ENCODE measurements around the gene APOB.

Gene APOB

DNA sequence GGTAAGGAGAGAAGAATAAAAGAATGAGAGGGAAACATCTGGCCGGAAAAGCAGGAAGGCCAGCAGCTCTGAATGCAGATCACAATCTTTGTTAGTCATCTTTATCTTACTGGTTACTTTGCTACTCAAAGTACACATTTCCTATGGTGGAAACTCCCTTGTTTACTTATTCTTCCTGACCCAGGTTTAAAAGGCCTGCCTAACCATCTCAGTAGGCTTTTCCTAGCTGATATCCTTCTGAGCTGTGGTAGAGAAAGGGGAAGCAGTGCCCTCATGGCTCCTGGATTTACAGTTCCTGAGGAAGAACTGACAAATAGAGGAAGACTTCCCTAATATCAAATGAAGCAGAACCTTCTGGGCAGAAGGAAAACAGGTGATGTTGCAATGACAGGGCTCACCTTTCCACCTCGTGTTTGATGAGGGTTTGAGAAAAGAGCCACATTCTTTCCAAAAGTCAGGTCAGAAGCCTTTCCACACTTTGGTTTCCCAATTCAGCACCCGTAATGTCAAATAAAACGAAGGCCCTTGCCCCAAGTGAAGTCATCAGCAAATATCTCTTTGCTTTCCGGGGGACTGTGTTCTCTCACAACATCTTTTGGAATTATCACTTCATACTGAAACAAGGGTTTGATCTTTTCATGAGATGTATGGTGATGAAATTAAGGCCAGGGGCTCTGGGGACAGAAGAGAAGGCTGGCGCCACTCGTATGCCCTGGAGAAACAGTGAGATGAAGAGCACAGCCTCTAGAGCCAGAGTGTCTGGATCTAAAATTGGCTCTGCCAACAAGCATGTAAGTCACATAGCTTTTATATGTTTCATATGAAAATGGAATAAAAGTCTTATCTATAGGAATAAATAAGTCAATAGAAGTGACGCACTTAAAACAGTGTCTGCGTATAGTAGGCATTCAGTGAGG is 26.7 kb upstream of the APOB start:
- in situ Hi-C loops (cut with HindIII; ENCODE audit: low sequenced_read_pairs) = no loop called here
- DNase-seq (ENCODE audit: low read depth) = no peak
- TF ChIP-seq, protein P1, sequence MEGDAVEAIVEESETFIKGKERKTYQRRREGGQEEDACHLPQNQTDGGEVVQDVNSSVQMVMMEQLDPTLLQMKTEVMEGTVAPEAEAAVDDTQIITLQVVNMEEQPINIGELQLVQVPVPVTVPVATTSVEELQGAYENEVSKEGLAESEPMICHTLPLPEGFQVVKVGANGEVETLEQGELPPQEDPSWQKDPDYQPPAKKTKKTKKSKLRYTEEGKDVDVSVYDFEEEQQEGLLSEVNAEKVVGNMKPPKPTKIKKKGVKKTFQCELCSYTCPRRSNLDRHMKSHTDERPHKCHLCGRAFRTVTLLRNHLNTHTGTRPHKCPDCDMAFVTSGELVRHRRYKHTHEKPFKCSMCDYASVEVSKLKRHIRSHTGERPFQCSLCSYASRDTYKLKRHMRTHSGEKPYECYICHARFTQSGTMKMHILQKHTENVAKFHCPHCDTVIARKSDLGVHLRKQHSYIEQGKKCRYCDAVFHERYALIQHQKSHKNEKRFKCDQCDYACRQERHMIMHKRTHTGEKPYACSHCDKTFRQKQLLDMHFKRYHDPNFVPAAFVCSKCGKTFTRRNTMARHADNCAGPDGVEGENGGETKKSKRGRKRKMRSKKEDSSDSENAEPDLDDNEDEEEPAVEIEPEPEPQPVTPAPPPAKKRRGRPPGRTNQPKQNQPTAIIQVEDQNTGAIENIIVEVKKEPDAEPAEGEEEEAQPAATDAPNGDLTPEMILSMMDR (IDR thresholded peaks at IDR 0.05; ENCODE audit: low read depth, low read length, missing control alignments) = no peak
- H3K4me3 ChIP-seq (ENCODE audit: low read depth, low read length) = no peak overlapping the region

DNA sequence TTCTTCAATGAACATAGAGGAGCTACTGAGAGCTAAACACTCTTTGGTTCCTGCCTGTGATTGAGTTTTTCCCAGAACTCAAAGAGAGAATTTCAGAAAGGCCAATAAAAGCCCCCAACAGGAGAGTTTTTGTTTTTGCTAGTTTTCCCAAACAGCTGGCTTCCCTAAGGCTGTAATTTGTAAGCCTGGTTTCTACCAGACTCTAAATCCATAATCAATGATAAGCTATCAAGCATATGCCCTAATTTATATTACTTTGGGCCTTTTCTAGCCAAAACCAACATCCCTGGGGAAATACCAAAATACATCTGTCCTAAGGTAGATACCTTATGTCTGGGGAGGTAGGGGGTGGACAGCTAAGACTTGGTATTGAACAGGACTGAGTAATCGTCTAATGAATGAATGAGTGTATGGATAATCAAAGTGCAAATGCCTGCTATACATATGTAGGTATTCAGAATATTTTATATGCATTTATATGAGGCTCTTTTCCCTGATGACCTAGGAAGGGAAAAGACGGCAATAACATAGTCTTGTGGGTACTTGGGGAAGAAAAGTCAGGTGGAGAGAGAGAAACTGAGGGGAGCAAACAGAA is 26.0 kb upstream of the APOB start:
- no peak for DNase-seq (ENCODE audit: low read depth)
- TF ChIP-seq, protein P1 (IDR thresholded peaks at IDR 0.05; ENCODE audit: low read depth, low read length, missing control alignments) = no peak
- in situ Hi-C loops (cut with HindIII; ENCODE audit: low sequenced_read_pairs) = no loop called here
- no peak overlapping the region for H3K4me3 ChIP-seq (ENCODE audit: low read depth, low read length)

DNA sequence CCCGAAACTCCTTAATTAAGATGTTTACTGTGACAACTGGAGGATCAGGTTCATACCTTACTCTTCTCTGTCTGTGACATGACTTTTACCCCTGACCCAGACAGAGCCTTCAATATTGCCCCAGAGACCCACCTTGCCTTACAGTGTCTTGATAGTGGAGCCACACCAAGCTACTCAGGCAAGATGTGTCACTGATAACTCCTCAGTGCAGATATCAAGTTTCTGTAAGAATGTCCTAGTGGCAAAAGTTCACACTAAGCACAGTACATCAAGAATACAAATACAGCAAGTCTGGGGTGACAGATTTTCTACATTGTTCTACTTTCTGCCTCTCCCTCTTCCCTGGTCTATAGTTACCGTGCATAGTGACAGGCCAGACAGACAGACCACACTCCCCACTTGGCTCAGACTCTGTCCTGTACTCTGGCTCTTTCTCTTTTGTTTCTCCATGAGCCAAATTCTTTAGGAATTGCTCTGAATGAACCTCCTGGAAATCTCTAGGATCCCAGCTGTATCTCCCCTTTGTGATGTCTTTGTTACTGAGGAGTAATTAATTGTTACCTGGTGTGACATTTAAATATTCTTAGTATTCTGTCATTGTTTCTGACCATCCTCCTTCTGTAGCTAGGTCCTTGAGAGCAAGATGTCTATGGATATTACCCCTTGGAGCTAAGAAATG is 24.1 kb upstream of the APOB start:
- no peak for DNase-seq (ENCODE audit: low read depth)
- in situ Hi-C loops (cut with HindIII; ENCODE audit: low sequenced_read_pairs) = no loop called here
- no peak overlapping the region for H3K4me3 ChIP-seq (ENCODE audit: low read depth, low read length)
- TF ChIP-seq, protein P1 (IDR thresholded peaks at IDR 0.05; ENCODE audit: low read depth, low read length, missing control alignments) = no peak

DNA sequence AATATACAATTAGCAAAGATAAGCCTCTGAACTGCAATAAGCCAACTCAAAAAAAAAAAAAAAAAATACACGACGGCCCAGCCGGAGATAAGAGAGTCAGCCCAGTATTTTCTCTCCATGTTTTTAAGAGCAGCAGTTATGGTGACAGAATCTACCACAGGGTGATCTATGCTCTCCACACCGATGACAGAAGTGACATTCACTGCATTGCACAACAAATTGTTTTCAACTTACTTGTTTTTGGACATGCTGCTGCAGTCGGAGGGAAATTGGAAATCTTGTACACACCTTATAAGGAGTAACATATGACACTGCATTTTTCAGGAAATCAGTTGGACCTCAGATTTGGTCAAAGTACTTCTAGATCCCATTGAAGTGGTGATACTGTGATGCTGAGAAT is 23.3 kb upstream of the APOB start:
- no peak for DNase-seq (ENCODE audit: low read depth)
- H3K4me3 ChIP-seq (ENCODE audit: low read depth, low read length) = no peak overlapping the region
- TF ChIP-seq, protein P1 (IDR thresholded peaks at IDR 0.05; ENCODE audit: low read depth, low read length, missing control alignments) = no peak
- in situ Hi-C loops (cut with HindIII; ENCODE audit: low sequenced_read_pairs) = no loop called here

DNA sequence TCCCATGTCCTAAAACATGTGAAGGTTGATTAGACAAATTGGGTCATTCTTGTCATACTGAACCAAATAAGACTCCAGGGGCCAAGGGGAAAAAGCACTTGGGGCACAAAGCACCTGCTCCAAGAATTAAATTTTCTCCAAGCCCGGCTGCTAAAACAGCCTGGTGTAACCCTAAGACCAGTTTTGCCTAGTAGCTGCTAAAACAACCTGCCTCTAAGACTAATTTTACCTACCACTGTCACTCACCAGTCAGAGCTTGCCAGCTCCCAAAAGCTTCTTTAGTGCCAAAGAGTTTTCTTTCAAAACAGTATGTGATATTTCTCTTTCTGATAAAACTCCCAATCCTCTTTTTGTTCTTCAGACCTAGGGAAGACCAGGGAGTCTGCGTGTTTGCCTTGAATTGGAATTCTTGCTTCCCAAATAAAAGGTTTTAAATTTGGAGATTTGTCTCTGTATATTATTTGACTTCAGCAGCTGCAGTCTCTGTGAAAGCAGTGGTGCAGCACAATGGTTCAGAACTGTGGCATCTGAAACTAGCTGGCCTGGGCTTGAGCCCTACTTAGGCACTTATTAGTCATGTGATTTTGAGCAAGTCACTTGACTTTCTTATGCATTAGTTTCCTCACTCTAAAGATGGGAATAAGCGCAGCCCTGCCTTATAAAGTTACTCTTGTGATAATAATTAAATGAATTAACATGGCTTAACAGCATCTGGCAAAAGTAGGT is 16.2 kb upstream of the APOB start:
- TF ChIP-seq, protein P1 (IDR thresholded peaks at IDR 0.05; ENCODE audit: low read depth, low read length, missing control alignments) = no peak
- DNase-seq (ENCODE audit: low read depth) = no peak
- in situ Hi-C loops (cut with HindIII; ENCODE audit: low sequenced_read_pairs) = no loop called here
- H3K4me3 ChIP-seq (ENCODE audit: low read depth, low read length) = no peak overlapping the region

DNA sequence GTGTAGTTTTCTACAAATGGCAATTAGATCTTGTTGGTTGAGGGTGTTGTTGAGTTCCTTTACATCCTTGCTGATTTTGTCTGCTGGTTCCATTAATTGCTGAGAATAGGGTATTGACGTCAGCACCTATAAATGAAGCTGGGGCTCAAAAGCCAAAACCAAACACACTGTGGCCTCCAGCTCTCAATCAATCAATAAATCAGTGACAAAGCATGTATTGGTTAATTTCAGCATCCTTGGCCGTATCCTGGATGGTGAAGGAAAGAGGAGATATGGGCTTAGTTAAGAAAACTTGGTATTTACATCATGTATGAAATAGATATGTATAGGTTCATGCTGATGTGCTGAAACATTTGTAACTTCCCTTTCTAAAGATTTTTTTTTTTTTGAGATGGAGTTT is 13.2 kb upstream of the APOB start:
- in situ Hi-C loops (cut with HindIII; ENCODE audit: low sequenced_read_pairs) = no loop called here
- H3K4me3 ChIP-seq (ENCODE audit: low read depth, low read length) = no peak overlapping the region
- no peak for DNase-seq (ENCODE audit: low read depth)
- TF ChIP-seq, protein P1 (IDR thresholded peaks at IDR 0.05; ENCODE audit: low read depth, low read length, missing control alignments) = no peak
